ENCODE results near the gene CDK5R1. TPM values are rescaled to one million over a fixed set of nuclear protein-coding genes. Genes with fewer than 3 reads are reported as not detected.

Gene CDK5R1
- total and polyA plus RNA-seq, 4 experiments from 2014 or later, result 1.2 to 21.2 (median 15.5) TPM

GRCh38 chr17:32503251-32504165 lies 16.7 kb downstream of the CDK5R1 start:
- Histone ChIP-seq H3K36me3 (ENCODE audit: insufficient read depth, low read length) (no peaks in the 10 kb centered on the region), H3K4me3 (ENCODE audit: low read length in 2 of 2) (peak overlapping the region; percentile 4 to 16), H3K9me3 (ENCODE audit: control insufficient read depth in 1 of 2, low read length in 2 of 2) (no peaks in the 10 kb centered on the region), H3K27ac (ENCODE audit: low read depth, low read length) (peak overlapping the region; percentile 73), H3K4me1 (ENCODE audit: insufficient read depth, low read length) (peaks cover 70% of the 10 kb centered on the region), H3K27me3 (ENCODE audit: insufficient read depth, low read length) (no peaks in the 10 kb centered on the region)
- DNase-seq, result peak; percentile 64 to 77 (median 74)
- Mint-ChIP-seq H3K4me3 (peak overlapping the region; percentile 66 to 88 (median 79)), H3K27me3 (no peaks in the 10 kb centered on the region), H3K27ac (peak overlapping the region; percentile 95 to 99 (median 96)), H3K4me1 (peaks cover 46 to 69% (median 59%) of the 10 kb centered on the region in 4 donors), H3K9me3 (no peaks in the 10 kb centered on the region), H3K36me3 (peaks cover 0 to 5% of the 10 kb centered on the region in 2 donors)
- CTCF ChIA-PET (ENCODE audit: partially characterized antibody), result interaction anchor here (0.7 to 1.8 kb wide), 3 partner anchors 14 to 41 kb away, joined by 3 to 11 read pairs (median 6); no protein-coding TSS in a partner anchor
- POLR2A ChIA-PET (ENCODE audit: partially characterized antibody), result interaction anchor here (0.7 to 3.2 kb wide), 11 partner anchors 10 to 32 kb away, joined by 3 to 40 read pairs (median 5); partner anchors contain the start of gene CDK5R1
- intact Hi-C loops (cut with micrococcal nuclease), result loop anchor here (1.0 to 2.0 kb wide), 3 partner anchors 13 to 17 kb away; partner anchors contain the start of gene CDK5R1

DNA sequence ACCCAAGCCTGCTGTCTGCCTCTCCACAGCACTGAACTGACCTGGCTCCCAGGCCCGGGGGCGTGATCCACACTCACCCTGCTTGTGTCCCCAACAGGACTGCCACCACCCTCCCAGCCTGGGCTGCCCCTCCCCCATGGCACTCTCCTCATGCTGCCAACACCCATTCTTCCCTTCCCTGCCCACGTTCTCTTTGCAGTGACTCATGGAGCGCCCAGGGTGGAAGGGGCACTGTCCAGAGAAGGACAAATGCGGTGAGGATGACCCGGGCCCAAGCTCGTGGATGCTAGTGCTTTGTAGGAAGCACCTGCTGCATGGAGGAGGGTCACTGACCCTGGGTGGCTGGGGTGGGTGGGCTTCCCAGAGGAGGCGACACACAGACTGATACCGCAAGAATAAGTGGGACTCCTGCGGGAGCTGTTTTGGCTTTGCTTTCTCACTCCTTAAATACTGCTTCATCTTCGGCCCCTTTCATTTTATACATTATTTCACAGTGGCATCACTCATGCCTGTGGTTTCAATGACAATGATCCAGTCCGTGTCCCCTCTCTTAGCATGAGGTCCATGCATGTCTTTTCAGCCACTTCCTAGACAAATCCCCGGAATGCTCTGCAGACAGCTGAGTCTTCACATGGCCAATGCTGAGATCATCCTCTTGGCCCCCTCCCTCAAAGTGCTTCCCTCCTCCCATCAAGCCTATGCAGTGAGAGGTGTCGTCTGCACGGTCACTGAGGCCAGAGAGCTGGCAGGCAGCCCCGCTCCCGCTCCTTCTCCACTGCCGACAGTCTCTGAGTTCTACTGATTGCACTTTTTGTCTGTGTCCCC lies 17.6 kb downstream of the CDK5R1 start:
- Mint-ChIP-seq H3K9me3 (no peaks in the 10 kb centered on the region), H3K4me3 (peak overlapping the region; percentile 49 to 88 (median 79)), H3K36me3 (peaks cover 0 to 5% of the 10 kb centered on the region in 2 donors), H3K4me1 (peaks cover 50 to 78% (median 63%) of the 10 kb centered on the region in 4 donors), H3K27me3 (no peaks in the 10 kb centered on the region), H3K27ac (peak overlapping the region; percentile 95 to 99 (median 96))
- Histone ChIP-seq H3K4me1 (ENCODE audit: insufficient read depth, low read length) (peaks cover 75% of the 10 kb centered on the region), H3K27me3 (ENCODE audit: insufficient read depth, low read length) (no peaks in the 10 kb centered on the region), H3K27ac (ENCODE audit: low read depth, low read length) (peak overlapping the region; percentile 73), H3K4me3 (ENCODE audit: low read length in 2 of 2) (peak overlapping the region in 1 of 2 donors; percentile 16), H3K9me3 (ENCODE audit: control insufficient read depth in 1 of 2, low read length in 2 of 2) (no peaks in the 10 kb centered on the region), H3K36me3 (ENCODE audit: insufficient read depth, low read length) (no peaks in the 10 kb centered on the region)
- no peak for DNase-seq
- intact Hi-C loops (cut with micrococcal nuclease), result no loop called here
- ChIA-PET CTCF (ENCODE audit: partially characterized antibody) (interaction anchor here (1.4 to 1.8 kb wide), 2 partner anchors 20 to 42 kb away, joined by 6 to 11 read pairs; no protein-coding TSS in a partner anchor), POLR2A (ENCODE audit: partially characterized antibody) (interaction anchor here (1.0 to 3.2 kb wide), 10 partner anchors 10 to 31 kb away, joined by 3 to 40 read pairs (median 6); partner anchors contain the start of gene CDK5R1)

DNA sequence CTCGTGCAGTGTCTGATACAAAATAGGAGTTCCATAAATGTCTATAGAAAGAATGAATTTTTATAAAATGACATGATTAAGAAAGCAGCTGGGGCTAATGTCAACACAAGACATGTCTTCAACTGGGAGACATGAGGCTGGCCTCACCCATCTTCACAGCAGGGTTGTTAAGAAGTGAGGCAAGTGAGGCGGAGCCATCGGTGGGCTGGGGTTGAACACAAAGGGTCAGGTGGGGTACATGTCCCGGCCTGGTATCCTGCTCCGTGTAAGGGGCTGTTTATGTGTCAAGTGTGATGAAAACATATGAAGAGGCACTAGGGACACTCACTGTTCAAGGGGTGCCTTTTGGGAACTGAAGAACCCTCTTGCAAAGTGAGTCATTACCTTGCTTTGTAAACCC lies 22.1 kb downstream of the CDK5R1 start:
- intact Hi-C loops (cut with micrococcal nuclease), result no loop called here
- Mint-ChIP-seq H3K27me3 (no peaks in the 10 kb centered on the region), H3K9me3 (no peaks in the 10 kb centered on the region), H3K36me3 (no peaks in the 10 kb centered on the region), H3K4me1 (peaks cover 36 to 56% (median 45%) of the 10 kb centered on the region in 4 donors), H3K4me3 (peak overlapping the region in 2 of 8 donors; percentile 15 to 17), H3K27ac (peak overlapping the region in 5 of 7 donors; percentile 36 to 70 (median 42))
- Histone ChIP-seq H3K4me1 (ENCODE audit: insufficient read depth, low read length) (peaks cover 50% of the 10 kb centered on the region), H3K27ac (ENCODE audit: low read depth, low read length) (no peak overlapping the region), H3K4me3 (ENCODE audit: low read length in 2 of 2) (no peak overlapping the region), H3K9me3 (ENCODE audit: control insufficient read depth in 1 of 2, low read length in 2 of 2) (no peaks in the 10 kb centered on the region), H3K36me3 (ENCODE audit: insufficient read depth, low read length) (no peaks in the 10 kb centered on the region), H3K27me3 (ENCODE audit: insufficient read depth, low read length) (no peaks in the 10 kb centered on the region)
- DNase-seq, result no peak
- POLR2A ChIA-PET (ENCODE audit: partially characterized antibody), result interaction anchor here (1.3 kb wide), 1 partner anchor 9 kb away, joined by 3 read pairs; no protein-coding TSS in a partner anchor
- CTCF ChIA-PET (ENCODE audit: partially characterized antibody), result interaction anchor here (1.0 to 2.5 kb wide), 3 partner anchors 8 to 47 kb away, joined by 3 to 11 read pairs (median 4); no protein-coding TSS in a partner anchor

- DNase-seq, result no peak
- Mint-ChIP-seq H3K4me1 (peaks cover 22 to 43% (median 32%) of the 10 kb centered on the region in 4 donors), H3K36me3 (no peaks in the 10 kb centered on the region), H3K27ac (peak overlapping the region in 3 of 7 donors; percentile 17 to 53 (median 20)), H3K4me3 (no peak overlapping the region), H3K27me3 (no peaks in the 10 kb centered on the region), H3K9me3 (no peaks in the 10 kb centered on the region)
- H3K27ac ChIP-seq (ENCODE audit: low read depth, low read length), result no peak overlapping the region
- peaks cover 36% of the 10 kb centered on the region for H3K4me1 ChIP-seq (ENCODE audit: insufficient read depth, low read length)
- intact Hi-C loops (cut with micrococcal nuclease), result no loop called here
- CTCF ChIA-PET (ENCODE audit: partially characterized antibody), result interaction anchor here (2.5 kb wide), 1 partner anchor 48 kb away, joined by 11 read pairs; no protein-coding TSS in a partner anchor
- POLR2A ChIA-PET (ENCODE audit: partially characterized antibody), result interaction anchor here (0.9 to 1.0 kb wide), 2 partner anchors 22 to 23 kb away, joined by 3 read pairs; partner anchors contain the start of gene CDK5R1
- no peak overlapping the region for H3K4me3 ChIP-seq (ENCODE audit: low read length in 2 of 2)
- H3K27me3 ChIP-seq (ENCODE audit: insufficient read depth, low read length), result no peaks in the 10 kb centered on the region
- H3K9me3 ChIP-seq (ENCODE audit: control insufficient read depth in 1 of 2, low read length in 2 of 2), result no peaks in the 10 kb centered on the region
- H3K36me3 ChIP-seq (ENCODE audit: insufficient read depth, low read length), result no peaks in the 10 kb centered on the region
Measured at GRCh38 chr17:32510466-32510865, 23.7 kb downstream of the CDK5R1 start.

GRCh38 chr17:32512328-32512727 lies 25.5 kb downstream of the CDK5R1 start:
- H3K27ac Mint-ChIP-seq, result no peak overlapping the region

GRCh38 chr17:32513579-32513978 lies 26.8 kb downstream of the CDK5R1 start:
- Mint-ChIP-seq H3K4me1 (peaks cover 26 to 46% (median 37%) of the 10 kb centered on the region in 4 donors), H3K27me3 (no peaks in the 10 kb centered on the region), H3K36me3 (no peaks in the 10 kb centered on the region), H3K27ac (no peak overlapping the region), H3K4me3 (no peak overlapping the region), H3K9me3 (no peaks in the 10 kb centered on the region)
- Histone ChIP-seq H3K27ac (ENCODE audit: low read depth, low read length) (no peak overlapping the region), H3K36me3 (ENCODE audit: insufficient read depth, low read length) (no peaks in the 10 kb centered on the region), H3K4me3 (ENCODE audit: low read length in 2 of 2) (no peak overlapping the region), H3K9me3 (ENCODE audit: control insufficient read depth in 1 of 2, low read length in 2 of 2) (no peaks in the 10 kb centered on the region), H3K4me1 (ENCODE audit: insufficient read depth, low read length) (peaks cover 36% of the 10 kb centered on the region), H3K27me3 (ENCODE audit: insufficient read depth, low read length) (no peaks in the 10 kb centered on the region)
- ChIA-PET POLR2A (ENCODE audit: partially characterized antibody) (interaction anchor here (1.3 kb wide), 1 partner anchor 27 kb away, joined by 5 read pairs; the partner anchor contains the start of gene CDK5R1), CTCF (ENCODE audit: partially characterized antibody) (interaction anchor here (0.9 to 1.4 kb wide), 2 partner anchors 10 to 52 kb away, joined by 3 read pairs; no protein-coding TSS in a partner anchor)
- intact Hi-C loops (cut with micrococcal nuclease), result no loop called here
- no peak for DNase-seq

More at GRCh38 chr17:32512328-32512727, 25.5 kb downstream of the CDK5R1 start:
- DNase-seq, result no peak
- Mint-ChIP-seq H3K9me3 (no peaks in the 10 kb centered on the region), H3K27me3 (no peaks in the 10 kb centered on the region), H3K4me3 (no peak overlapping the region), H3K4me1 (peaks cover 21 to 46% (median 33%) of the 10 kb centered on the region in 4 donors), H3K36me3 (no peaks in the 10 kb centered on the region)
- Histone ChIP-seq H3K27ac (ENCODE audit: low read depth, low read length) (no peak overlapping the region), H3K36me3 (ENCODE audit: insufficient read depth, low read length) (no peaks in the 10 kb centered on the region), H3K27me3 (ENCODE audit: insufficient read depth, low read length) (no peaks in the 10 kb centered on the region), H3K9me3 (ENCODE audit: control insufficient read depth in 1 of 2, low read length in 2 of 2) (no peaks in the 10 kb centered on the region), H3K4me3 (ENCODE audit: low read length in 2 of 2) (no peak overlapping the region), H3K4me1 (ENCODE audit: insufficient read depth, low read length) (peaks cover 36% of the 10 kb centered on the region)
- intact Hi-C loops (cut with micrococcal nuclease), result no loop called here
- ChIA-PET CTCF (ENCODE audit: partially characterized antibody) (interaction anchor here (1.1 to 1.4 kb wide), 3 partner anchors 11 to 365 kb away, joined by 3 to 5 read pairs (median 4); partner anchors contain the start of gene MYO1D), POLR2A (ENCODE audit: partially characterized antibody) (interaction anchor here (1.0 to 1.3 kb wide), 2 partner anchors 25 kb away, joined by 3 to 5 read pairs; partner anchors contain the start of gene CDK5R1)

All from CD4-positive, alpha-beta memory T cell (primary cell).